ENCODE data around the gene SRM. TPM values are rescaled to one million over a fixed set of nuclear protein-coding genes. Genes with fewer than 3 reads are reported as not detected.
"Not testable (repeated sequence)": the region's sequence is repeated elsewhere in the genome, so short reads cannot be mapped to it uniquely, and the experiment has no call there.

SRM gene
- total RNA-seq, 2 donors from 2014 or later, result 50.8 to 57.4 TPM

DNA sequence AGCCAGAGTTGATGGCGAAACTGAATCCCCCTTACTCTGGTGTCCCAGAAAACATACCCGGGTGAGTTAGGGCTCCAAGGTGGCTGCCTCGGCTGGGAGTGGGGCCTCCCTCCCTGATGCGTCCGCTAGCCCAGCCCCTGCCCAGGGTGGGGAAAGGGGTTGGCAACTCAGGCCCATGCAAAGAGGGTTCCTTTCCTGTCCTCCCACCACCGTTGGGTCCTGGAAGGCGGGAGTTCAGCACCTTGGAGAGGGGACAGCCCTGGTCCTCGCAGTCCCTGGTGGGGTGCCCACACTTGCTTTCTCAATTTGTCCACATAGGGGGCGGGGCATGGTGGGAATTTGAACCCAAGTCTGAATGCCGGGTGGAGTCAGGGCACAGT, 6.1 kb downstream of the SRM start:
- no peak for DNase-seq (ENCODE audit: low spot score)
- TF ChIP-seq, protein P1, sequence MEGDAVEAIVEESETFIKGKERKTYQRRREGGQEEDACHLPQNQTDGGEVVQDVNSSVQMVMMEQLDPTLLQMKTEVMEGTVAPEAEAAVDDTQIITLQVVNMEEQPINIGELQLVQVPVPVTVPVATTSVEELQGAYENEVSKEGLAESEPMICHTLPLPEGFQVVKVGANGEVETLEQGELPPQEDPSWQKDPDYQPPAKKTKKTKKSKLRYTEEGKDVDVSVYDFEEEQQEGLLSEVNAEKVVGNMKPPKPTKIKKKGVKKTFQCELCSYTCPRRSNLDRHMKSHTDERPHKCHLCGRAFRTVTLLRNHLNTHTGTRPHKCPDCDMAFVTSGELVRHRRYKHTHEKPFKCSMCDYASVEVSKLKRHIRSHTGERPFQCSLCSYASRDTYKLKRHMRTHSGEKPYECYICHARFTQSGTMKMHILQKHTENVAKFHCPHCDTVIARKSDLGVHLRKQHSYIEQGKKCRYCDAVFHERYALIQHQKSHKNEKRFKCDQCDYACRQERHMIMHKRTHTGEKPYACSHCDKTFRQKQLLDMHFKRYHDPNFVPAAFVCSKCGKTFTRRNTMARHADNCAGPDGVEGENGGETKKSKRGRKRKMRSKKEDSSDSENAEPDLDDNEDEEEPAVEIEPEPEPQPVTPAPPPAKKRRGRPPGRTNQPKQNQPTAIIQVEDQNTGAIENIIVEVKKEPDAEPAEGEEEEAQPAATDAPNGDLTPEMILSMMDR (IDR thresholded peaks at IDR 0.05), result no peak
- H3K36me3 ChIP-seq, result peaks cover 11% of the 10 kb centered on the region
- no peaks in the 10 kb centered on the region for H3K9me3 ChIP-seq
- no peak overlapping the region for H3K27ac ChIP-seq
- H3K4me3 ChIP-seq, result no peak overlapping the region
- ATAC-seq (ENCODE audit: insufficient number of reproducible peaks, low FRiP score, low read depth), result no peak
- H3K27me3 ChIP-seq (replicated peaks; ENCODE audit: insufficient read depth), result no peaks in the 10 kb centered on the region
- H3K4me1 ChIP-seq (ENCODE audit: control insufficient read depth in 1 of 2, low read depth in 2 of 2), result peaks cover 0 to 3% of the 10 kb centered on the region in 2 donors

DNA sequence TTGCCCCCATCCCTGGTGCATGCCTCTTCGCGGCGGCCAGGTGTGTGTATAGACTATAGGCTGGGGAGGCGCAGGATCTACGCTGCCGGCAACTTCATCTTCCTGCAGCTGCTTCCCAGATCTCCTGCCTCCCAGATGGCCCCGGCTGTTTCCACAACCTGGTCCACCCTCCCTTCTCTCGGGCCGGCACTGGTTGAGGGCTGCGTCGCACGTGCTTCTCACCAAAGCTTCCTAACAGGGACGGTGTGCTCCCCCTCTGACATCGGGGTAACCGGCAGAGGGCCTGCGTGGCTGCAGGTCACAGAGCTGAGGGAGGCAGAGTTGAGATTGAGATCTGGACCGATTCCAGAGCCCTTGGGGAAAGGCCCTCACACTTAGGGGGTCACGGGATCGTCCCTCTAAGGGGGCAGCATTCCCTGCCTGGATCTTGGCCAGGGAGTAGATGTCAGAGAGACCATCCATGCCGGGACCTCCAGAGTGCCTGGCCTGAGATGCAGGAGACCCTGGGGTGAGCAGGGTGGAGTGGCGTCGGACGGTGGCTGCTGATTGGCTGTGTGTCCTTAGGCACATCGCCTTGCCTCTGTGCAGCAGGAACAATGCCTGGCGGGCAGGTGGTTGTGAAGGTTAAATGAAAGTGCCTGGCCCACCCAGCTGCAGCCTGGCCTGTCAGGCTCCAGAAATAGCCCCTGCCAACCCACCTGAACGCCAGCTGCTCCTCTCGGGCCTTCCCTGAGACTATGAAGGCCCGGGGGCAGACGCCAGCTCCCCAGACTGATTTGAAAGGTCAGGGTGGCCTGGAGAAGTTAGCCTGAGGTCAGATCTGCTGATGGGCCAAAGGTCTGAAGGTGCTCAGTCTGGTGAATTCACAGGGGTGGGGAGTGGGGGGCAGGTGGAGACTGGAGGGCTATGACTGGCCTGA, 6.7 kb downstream of the SRM start:
- Histone ChIP-seq H3K4me1 (ENCODE audit: control insufficient read depth in 1 of 2, low read depth in 2 of 2) (no peaks in the 10 kb centered on the region), H3K4me3 (no peak overlapping the region), H3K27me3 (replicated peaks; ENCODE audit: insufficient read depth) (no peaks in the 10 kb centered on the region), H3K27ac (no peak overlapping the region), H3K36me3 (peaks cover 11% of the 10 kb centered on the region), H3K9me3 (no peaks in the 10 kb centered on the region)
- DNase-seq (ENCODE audit: low spot score) (no peak), ATAC-seq (ENCODE audit: insufficient number of reproducible peaks, low FRiP score, low read depth) (no peak)
- TF ChIP-seq, protein P1 (IDR thresholded peaks at IDR 0.05), result no peak

DNA sequence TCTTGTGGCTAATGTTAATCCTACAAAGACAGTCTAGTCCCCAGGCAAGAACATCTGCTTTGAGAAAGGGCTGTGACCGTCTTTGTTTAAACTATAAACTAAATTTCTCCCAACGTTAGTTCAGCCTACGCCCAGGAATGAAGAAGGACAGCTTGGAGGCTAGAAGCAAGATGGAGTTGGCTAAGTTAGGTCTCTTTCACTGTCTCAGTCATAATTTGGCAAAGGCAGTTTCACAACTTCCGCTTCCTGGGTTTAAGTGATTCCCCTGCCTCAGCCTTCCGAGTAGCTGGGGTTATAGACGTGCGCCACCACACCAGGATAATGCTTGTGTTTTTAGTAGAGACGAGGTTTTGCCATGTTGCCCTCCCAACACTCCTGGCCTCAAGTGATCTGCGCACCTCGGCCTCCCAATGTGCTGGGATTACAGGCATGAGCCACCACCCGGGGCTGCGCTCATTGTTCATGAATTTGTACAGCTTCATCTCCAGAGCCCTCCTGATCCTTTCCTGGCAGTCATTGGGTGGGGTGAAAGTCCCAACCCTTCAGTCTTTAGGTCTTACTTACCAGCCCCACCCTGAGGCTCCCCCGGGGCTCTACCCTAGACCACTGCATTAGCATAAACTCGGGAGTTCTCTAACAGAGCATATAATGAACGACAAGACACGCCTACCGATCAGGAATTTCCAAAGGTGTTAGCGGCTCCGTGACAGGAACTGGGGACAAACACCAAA, 7.9 kb downstream of the SRM start:
- H3K27me3 ChIP-seq (replicated peaks; ENCODE audit: insufficient read depth), result no peaks in the 10 kb centered on the region
- TF ChIP-seq, protein P1 (IDR thresholded peaks at IDR 0.05), result no peak
- H3K9me3 ChIP-seq, result no peaks in the 10 kb centered on the region
- H3K36me3 ChIP-seq, result peaks cover 11% of the 10 kb centered on the region
- DNase-seq (ENCODE audit: low spot score) (no peak), ATAC-seq (ENCODE audit: insufficient number of reproducible peaks, low FRiP score, low read depth) (no peak)
- H3K4me3 ChIP-seq, result no peak overlapping the region
- no peak overlapping the region for H3K27ac ChIP-seq
- no peaks in the 10 kb centered on the region for H3K4me1 ChIP-seq (ENCODE audit: control insufficient read depth in 1 of 2, low read depth in 2 of 2)

DNA sequence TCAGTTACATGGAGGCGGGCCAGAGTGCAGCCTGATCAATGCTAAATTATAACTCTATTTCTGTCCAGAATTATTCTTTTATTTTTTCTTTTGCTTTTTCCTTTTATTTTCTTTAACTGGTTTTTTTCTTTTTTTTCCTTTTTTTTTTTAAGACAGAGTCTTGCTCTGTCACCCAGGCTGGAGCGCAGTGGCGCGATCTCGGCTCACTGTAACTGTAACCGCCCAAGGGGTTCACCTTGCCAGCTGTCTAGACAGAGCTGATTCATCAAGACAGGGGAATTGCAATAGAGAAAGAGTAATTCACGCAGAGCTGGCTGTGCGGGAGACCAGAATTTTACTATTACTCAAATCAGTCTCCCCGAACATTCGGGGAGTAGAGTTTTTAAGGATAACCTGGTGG, 8.7 kb downstream of the SRM start:
- not testable (repeated sequence) for DNase-seq (ENCODE audit: low spot score); H3K27me3 ChIP-seq (replicated peaks; ENCODE audit: insufficient read depth); H3K27ac ChIP-seq; ATAC-seq (ENCODE audit: insufficient number of reproducible peaks, low FRiP score, low read depth); H3K9me3 ChIP-seq; H3K36me3 ChIP-seq; H3K4me3 ChIP-seq; H3K4me1 ChIP-seq (ENCODE audit: control insufficient read depth in 1 of 2, low read depth in 2 of 2)

DNA sequence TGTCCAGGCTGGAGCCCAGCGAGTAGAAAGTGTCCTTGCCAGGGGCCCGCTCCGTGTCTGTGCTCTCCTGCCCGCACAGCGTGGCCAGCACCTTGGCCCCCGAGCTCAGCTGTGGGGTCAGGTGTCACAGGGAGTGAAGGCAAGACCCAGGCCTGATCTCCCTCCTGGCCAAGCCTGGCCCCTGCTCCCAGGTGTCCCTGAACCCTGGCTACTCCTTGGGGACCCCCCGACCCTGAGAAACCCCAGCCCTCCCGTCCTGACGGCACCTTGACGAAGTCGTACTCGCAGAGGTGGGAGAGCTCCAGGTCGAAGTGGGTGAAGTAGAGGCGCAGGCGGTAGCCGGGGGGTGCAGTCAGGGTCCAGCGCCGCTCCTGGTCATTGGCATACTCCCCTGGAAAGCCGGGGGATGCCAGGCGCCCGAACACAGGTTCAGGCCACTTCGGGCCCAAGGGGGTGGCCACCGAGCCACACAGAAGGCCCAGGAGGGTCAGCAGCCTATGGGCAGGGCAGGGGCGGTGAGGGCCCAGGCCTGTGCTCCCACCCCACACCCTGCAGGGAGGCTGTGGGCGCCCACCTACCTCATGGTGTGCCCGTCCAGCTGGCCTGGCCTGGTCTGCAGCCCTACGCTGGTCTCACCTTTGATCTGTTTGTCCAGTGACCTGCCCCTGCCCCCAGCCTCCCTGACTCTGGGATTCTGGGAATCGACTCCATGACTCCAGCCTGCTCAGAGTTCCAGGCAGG, 13.0 kb downstream of the SRM start, which contains the start of gene MASP2:
Gene MASP2, minus strand, starts transcription at position 615 of the 741 bp plus-strand sequence. Its CDS starts 32 bp downstream, at position 583.
- no peak within 1 kb of the TSS for H3K4me3 ChIP-seq
- H3K36me3 ChIP-seq, result no peaks in the 10 kb centered on the region
- no peaks in the 10 kb centered on the region for H3K4me1 ChIP-seq (ENCODE audit: control insufficient read depth in 1 of 2, low read depth in 2 of 2)
- no peaks in the 10 kb centered on the region for H3K27me3 ChIP-seq (replicated peaks; ENCODE audit: insufficient read depth)
- no peak for ATAC-seq (ENCODE audit: insufficient number of reproducible peaks, low FRiP score, low read depth)
- no peak for DNase-seq (ENCODE audit: low spot score)
- H3K27ac ChIP-seq, result no peak within 1 kb of the TSS
- TF ChIP-seq, protein P1 (IDR thresholded peaks at IDR 0.05), result no peak
- H3K9me3 ChIP-seq, result no peaks in the 10 kb centered on the region

Measured in thoracic aorta (tissue), 2 donors.